Fibroblast of villous mesenchyme (primary cell): ENCODE measurements around the gene STK32B. TPM values are rescaled to one million over a fixed set of nuclear protein-coding genes. Genes with fewer than 3 reads are reported as not detected.
A peak's percentile ranks its signal among the peaks of the same experiment; 100 is the strongest.

Experiments
- DNase-seq: peaks from one replicate; pipeline ENCODE4 v3.0.0-alpha.2; 2010; ENCODE audit warnings: low read depth
- H3K4me3 ChIP-seq: 2 replicates; pipeline ENCODE4 v1.5.1; 2011; ENCODE audit warnings: low read depth, mild to moderate bottlenecking, low read length
- CTCF ChIP-seq: IDR thresholded peaks from 2 replicates; pipeline ENCODE4 v1.5.1; 2012; ENCODE audit warnings: low read depth, mild to moderate bottlenecking, low read length; ENCODE audit not compliant: insufficient read depth
- total RNA-seq: library from RNA; depleted of rRNA; stranded (reverse); fragments of >200 nt; gene quantifications from 2 replicates; pipeline ENCODE4 v1.2.3, GENCODE V29; 2012

STK32B gene
- total RNA-seq, 1 donor: 2.6 TPM

GRCh38 chr4:5376015-5376414, 324.7 kb downstream of the STK32B start:
- no peak for DNase-seq
- no peak for TF ChIP-seq CTCF
- H3K4me3 ChIP-seq: no peak overlapping the region

GRCh38 chr4:5378002-5378401, 326.7 kb downstream of the STK32B start:
- TF ChIP-seq CTCF: peak; percentile 51
- DNase-seq: peak; percentile 30
- no peak overlapping the region for H3K4me3 ChIP-seq

- no peak overlapping the region for H3K4me3 ChIP-seq
- DNase-seq: peak; percentile 31
- no peak for TF ChIP-seq CTCF
Observed at GRCh38 chr4:5379895-5380294, 328.6 kb downstream of the STK32B start.

GRCh38 chr4:5381961-5382441, 330.7 kb downstream of the STK32B start:
- no peak overlapping the region for H3K4me3 ChIP-seq
- peak; percentile 90 for DNase-seq
- TF ChIP-seq CTCF: no peak

- peak; percentile 30 for DNase-seq
Observed at GRCh38 chr4:5383191-5383980, 332.1 kb downstream of the STK32B start.

GRCh38 chr4:5385741-5386311, 334.5 kb downstream of the STK32B start:
- TF ChIP-seq CTCF: no peak
- peak; percentile 16 for DNase-seq
- H3K4me3 ChIP-seq: no peak overlapping the region

More at GRCh38 chr4:5383191-5383980, 332.1 kb downstream of the STK32B start:
- no peak overlapping the region for H3K4me3 ChIP-seq
- no peak for TF ChIP-seq CTCF
